ENCODE results near the gene STRIT1. TPM values are rescaled to one million over a fixed set of nuclear protein-coding genes. Genes with fewer than 3 reads are reported as not detected.

Gene STRIT1
- total and polyA plus RNA-seq, 9 of the 15 experiments (the other 6 are each of a cell fraction or from before 2014, with no cell fraction given): not detected

DNA sequence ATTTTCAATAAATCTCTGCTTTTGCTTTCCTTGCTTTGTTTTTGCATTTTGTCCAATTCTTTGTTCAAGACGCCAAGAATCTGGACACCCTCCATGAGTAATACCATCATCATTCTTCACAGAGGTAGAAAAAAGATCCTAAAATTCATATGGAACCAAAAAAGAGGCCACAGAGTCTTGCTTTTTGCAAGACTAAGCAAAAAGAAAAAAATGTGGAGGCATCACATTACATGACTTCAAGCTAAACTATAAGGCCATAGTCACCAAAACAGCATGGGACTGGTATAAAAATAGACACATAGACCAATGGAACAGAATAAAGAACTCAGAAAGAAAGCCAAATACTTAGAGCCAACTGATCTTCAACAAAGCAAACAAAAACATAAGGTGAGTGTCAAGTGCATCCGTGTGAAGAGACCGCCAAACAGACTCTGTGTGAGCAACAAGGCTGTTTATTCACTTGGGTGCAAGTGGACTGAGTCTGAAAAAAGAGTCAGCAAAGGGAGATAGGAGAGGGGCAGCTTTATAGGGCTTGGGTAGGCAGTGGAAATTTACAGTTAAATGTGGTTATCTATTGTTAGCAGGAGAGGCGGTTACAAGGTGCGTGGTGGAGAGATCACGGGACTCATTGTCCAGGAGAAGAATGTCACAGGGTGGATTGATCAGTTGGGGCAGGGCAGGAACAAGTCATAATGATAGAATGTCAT lies 10.9 kb downstream of the STRIT1 start (continued):
- TF ChIP-seq, protein P1, sequence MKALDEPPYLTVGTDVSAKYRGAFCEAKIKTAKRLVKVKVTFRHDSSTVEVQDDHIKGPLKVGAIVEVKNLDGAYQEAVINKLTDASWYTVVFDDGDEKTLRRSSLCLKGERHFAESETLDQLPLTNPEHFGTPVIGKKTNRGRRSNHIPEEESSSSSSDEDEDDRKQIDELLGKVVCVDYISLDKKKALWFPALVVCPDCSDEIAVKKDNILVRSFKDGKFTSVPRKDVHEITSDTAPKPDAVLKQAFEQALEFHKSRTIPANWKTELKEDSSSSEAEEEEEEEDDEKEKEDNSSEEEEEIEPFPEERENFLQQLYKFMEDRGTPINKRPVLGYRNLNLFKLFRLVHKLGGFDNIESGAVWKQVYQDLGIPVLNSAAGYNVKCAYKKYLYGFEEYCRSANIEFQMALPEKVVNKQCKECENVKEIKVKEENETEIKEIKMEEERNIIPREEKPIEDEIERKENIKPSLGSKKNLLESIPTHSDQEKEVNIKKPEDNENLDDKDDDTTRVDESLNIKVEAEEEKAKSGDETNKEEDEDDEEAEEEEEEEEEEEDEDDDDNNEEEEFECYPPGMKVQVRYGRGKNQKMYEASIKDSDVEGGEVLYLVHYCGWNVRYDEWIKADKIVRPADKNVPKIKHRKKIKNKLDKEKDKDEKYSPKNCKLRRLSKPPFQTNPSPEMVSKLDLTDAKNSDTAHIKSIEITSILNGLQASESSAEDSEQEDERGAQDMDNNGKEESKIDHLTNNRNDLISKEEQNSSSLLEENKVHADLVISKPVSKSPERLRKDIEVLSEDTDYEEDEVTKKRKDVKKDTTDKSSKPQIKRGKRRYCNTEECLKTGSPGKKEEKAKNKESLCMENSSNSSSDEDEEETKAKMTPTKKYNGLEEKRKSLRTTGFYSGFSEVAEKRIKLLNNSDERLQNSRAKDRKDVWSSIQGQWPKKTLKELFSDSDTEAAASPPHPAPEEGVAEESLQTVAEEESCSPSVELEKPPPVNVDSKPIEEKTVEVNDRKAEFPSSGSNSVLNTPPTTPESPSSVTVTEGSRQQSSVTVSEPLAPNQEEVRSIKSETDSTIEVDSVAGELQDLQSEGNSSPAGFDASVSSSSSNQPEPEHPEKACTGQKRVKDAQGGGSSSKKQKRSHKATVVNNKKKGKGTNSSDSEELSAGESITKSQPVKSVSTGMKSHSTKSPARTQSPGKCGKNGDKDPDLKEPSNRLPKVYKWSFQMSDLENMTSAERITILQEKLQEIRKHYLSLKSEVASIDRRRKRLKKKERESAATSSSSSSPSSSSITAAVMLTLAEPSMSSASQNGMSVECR (CRISPR knock-in tag; IDR thresholded peaks at IDR 0.05): no peak
- TF ChIP-seq MCM2 (IDR thresholded peaks at IDR 0.05; ENCODE audit: low read depth): no peak
- TF ChIP-seq TCF7L2 (IDR thresholded peaks at IDR 0.05; ENCODE audit: low read depth, low read length): no peak
- no peak for TF ChIP-seq RERE (CRISPR knock-in tag; IDR thresholded peaks at IDR 0.05; ENCODE audit: borderline replicate concordance)
- TF ChIP-seq NKRF (IDR thresholded peaks at IDR 0.05; ENCODE audit: borderline replicate concordance): no peak
